H1 (cell line): ENCODE measurements around the gene DMRT1. TPM values are rescaled to one million over a fixed set of nuclear protein-coding genes. Genes with fewer than 3 reads are reported as not detected.

Experiments used
- CTCF ChIA-PET: fragments of 300-600 bp; sonication (Branson Sonifier 250); formaldehyde crosslinking; loops from one replicate; lab custom pipeline; 2021; ENCODE audit not compliant: partially characterized antibody; lab: Charles Lee
- POLR2A ChIA-PET: fragments of 300-600 bp; sonication (Branson Sonifier 250); formaldehyde crosslinking; loops from one replicate; lab custom pipeline; 2021; ENCODE audit warnings: inconsistent platforms; ENCODE audit not compliant: partially characterized antibody; lab: Charles Lee
- DNase-seq, 2 experiments: peaks; one replicate each; pipeline versions ENCODE4 v3.0.0 to v3.0.0-alpha.2; 2010 to 2022; ENCODE audit warnings: low spot score in 2 of 2, low read depth in 1 of 2, mixed read lengths in 1 of 2
- FAIRE-seq: peaks from 2 replicates; lab custom pipeline; 2011; peaks lifted over from hg19 to GRCh38; lab: Jason Lieb, UNC
- H2AFZ ChIP-seq: 2 replicates; pipeline ENCODE4 v1.8.1; 2012; ENCODE audit warnings: low read length, inconsistent platforms
- H2AK5ac ChIP-seq: 2 replicates; pipeline ENCODE4 v1.6.1; 2013; ENCODE audit warnings: low read depth, low read length
- H2BK120ac ChIP-seq: replicated peaks from 2 replicates; pipeline ENCODE3; 2013; ENCODE audit warnings: low read depth, low read length, inconsistent platforms
- H2BK12ac ChIP-seq: 2 replicates; pipeline ENCODE4 v1.6.1; 2013; ENCODE audit warnings: low read depth, low read length
- H2BK15ac ChIP-seq: 2 replicates; pipeline ENCODE4 v1.6.1; 2013; ENCODE audit warnings: low read length
- H2BK20ac ChIP-seq: 2 replicates; pipeline ENCODE4 v1.6.1; 2013; ENCODE audit warnings: low read length
- H2BK5ac ChIP-seq: 2 replicates; pipeline ENCODE4 v1.6.1; 2013; ENCODE audit warnings: low read depth, low read length
- H3K14ac ChIP-seq: 2 replicates; pipeline ENCODE4 v1.6.1; 2013; ENCODE audit warnings: inconsistent platforms; ENCODE audit not compliant: insufficient read length
- H3K18ac ChIP-seq: 2 replicates; pipeline ENCODE4 v1.6.1; 2013; ENCODE audit warnings: low read length; ENCODE audit errors: extremely low read depth
- H3K23ac ChIP-seq: 2 replicates; pipeline ENCODE4 v1.6.1; 2013; ENCODE audit warnings: inconsistent platforms; ENCODE audit not compliant: insufficient read length
- H3K23me2 ChIP-seq: 2 replicates; pipeline ENCODE4 v1.6.1; 2013; ENCODE audit warnings: low read depth, low read length
- H3K27ac ChIP-seq: 2 replicates; pipeline ENCODE4 v1.6.1; 2011; ENCODE audit warnings: low read depth, low read length, inconsistent platforms
- H3K27me3 ChIP-seq, 4 experiments: replicated peaks in 1 of 4; 1 replicate in 1 of 4; 2 replicates in 3 of 4; pipeline versions ENCODE4 v1.6.1 to v1.8.1; 2011 to 2013; ENCODE audit warnings: low read length in 3 of 4, mild to moderate bottlenecking in 3 of 4, inconsistent platforms in 2 of 4, mixed read lengths in 2 of 4, moderate library complexity in 1 of 4; ENCODE audit not compliant: control insufficient read depth in 3 of 4, insufficient read depth in 3 of 4; ENCODE audit errors: extremely low read depth in 1 of 4
- H3K36me3 ChIP-seq, 4 experiments: 2 replicates each; pipeline versions ENCODE4 v1.6.1 to v1.8.1; 2011 to 2013; ENCODE audit warnings: mild to moderate bottlenecking in 4 of 4, low read length in 3 of 4, moderate library complexity in 2 of 4, control low read depth in 1 of 4, inconsistent platforms in 1 of 4; ENCODE audit not compliant: insufficient read depth in 4 of 4, control insufficient read depth in 2 of 4
- H3K4ac ChIP-seq: replicated peaks from 2 replicates; pipeline ENCODE3; 2013; ENCODE audit warnings: low read length, low read depth, mixed read lengths, inconsistent platforms; ENCODE audit not compliant: insufficient read length
- H3K4me1 ChIP-seq, 4 experiments: replicated peaks in 1 of 4; 1 replicate in 1 of 4; 2 replicates in 3 of 4; pipeline versions ENCODE4 v1.6.1 to v1.8.1; 2011 to 2013; ENCODE audit warnings: low read length in 3 of 4, inconsistent platforms in 2 of 4, mixed read lengths in 1 of 4; ENCODE audit not compliant: insufficient read depth in 4 of 4, control insufficient read depth in 3 of 4
- H3K4me2 ChIP-seq, 2 experiments: 2 replicates each; pipeline versions ENCODE4 v1.6.1 to v1.8.1; 2011 to 2013; ENCODE audit warnings: low read depth in 2 of 2, low read length in 2 of 2, control low read depth in 1 of 2, inconsistent platforms in 1 of 2, mild to moderate bottlenecking in 1 of 2; ENCODE audit not compliant: insufficient read depth in 1 of 2
- H3K4me3 ChIP-seq, 4 experiments: fragments of 200-600, 300-600 bp in 1 of 4; sonication (generic), shearing (Covaris generic), sonication (Bioruptor Twin) in 1 of 4; 2 replicates each; pipeline versions ENCODE4 v1.5.1 to v1.8.1; 2011 to 2016; ENCODE audit warnings: low read length in 4 of 4, low read depth in 3 of 4, control low read depth in 2 of 4, inconsistent platforms in 2 of 4, mild to moderate bottlenecking in 2 of 4, mixed read lengths in 1 of 4, moderate library complexity in 1 of 4; ENCODE audit not compliant: insufficient read depth in 2 of 4; ENCODE audit errors: extremely low read depth in 1 of 4
- H3K56ac ChIP-seq: replicated peaks from 2 replicates; pipeline ENCODE3; 2013; ENCODE audit warnings: low read depth, mild to moderate bottlenecking, mixed read lengths, low read length, inconsistent platforms; ENCODE audit not compliant: insufficient read length
- H3K79me1 ChIP-seq: 2 replicates; pipeline ENCODE4 v1.6.1; 2013; ENCODE audit warnings: low read depth, low read length, control low read depth
- H3K79me2 ChIP-seq, 2 experiments: 2 replicates each; pipeline versions ENCODE4 v1.6.1 to v1.8.1; 2012 to 2013; ENCODE audit warnings: low read length in 2 of 2, mild to moderate bottlenecking in 2 of 2, inconsistent platforms in 1 of 2; ENCODE audit not compliant: insufficient read depth in 2 of 2, control insufficient read depth in 1 of 2
- H3K9ac ChIP-seq, 4 experiments: replicated peaks in 1 of 4; 1 replicate in 1 of 4; 2 replicates in 3 of 4; pipeline versions ENCODE4 v1.6.1 to v1.8.1; 2011 to 2013; ENCODE audit warnings: low read depth in 3 of 4, low read length in 3 of 4, control low read depth in 2 of 4, mild to moderate bottlenecking in 2 of 4, moderate library complexity in 2 of 4, inconsistent platforms in 1 of 4; ENCODE audit errors: extremely low read depth in 1 of 4
- H3K9me3 ChIP-seq, 2 experiments: 2 replicates each; pipeline versions ENCODE4 v1.6.1 to v1.8.1; 2012 to 2013; ENCODE audit warnings: mild to moderate bottlenecking in 2 of 2, moderate library complexity in 2 of 2, control low read depth in 1 of 2, inconsistent platforms in 1 of 2, low read depth in 1 of 2, low read length in 1 of 2, mixed read lengths in 1 of 2; ENCODE audit not compliant: insufficient read depth in 2 of 2
- H4K20me1 ChIP-seq, 2 experiments: replicated peaks in 1 of 2; 2 replicates each; pipeline versions ENCODE3 to v1.8.1; 2011 to 2013; ENCODE audit warnings: inconsistent platforms in 2 of 2, low read length in 2 of 2, mild to moderate bottlenecking in 1 of 2; ENCODE audit not compliant: insufficient read depth in 2 of 2, control insufficient read depth in 1 of 2
- H4K5ac ChIP-seq: 2 replicates; pipeline ENCODE4 v1.6.1; 2013; ENCODE audit warnings: low read length, low read depth, mixed read lengths, inconsistent platforms; ENCODE audit not compliant: insufficient read length
- H4K8ac ChIP-seq: 2 replicates; pipeline ENCODE4 v1.8.0; 2013; ENCODE audit warnings: mild to moderate bottlenecking, moderate library complexity, low read length, inconsistent platforms; ENCODE audit not compliant: insufficient read depth; ENCODE audit errors: extremely low read depth
- H4K91ac ChIP-seq: replicated peaks from 2 replicates; pipeline ENCODE3; 2013; ENCODE audit warnings: low read length, mixed read lengths, inconsistent platforms; ENCODE audit not compliant: insufficient read length
- ASH2L ChIP-seq: fragments of 200-600, 300-600 bp; sonication (generic); IDR thresholded peaks from one replicate; pipeline ENCODE4 v1.7.1; 2017; ENCODE audit warnings: low read length
- CHD2 ChIP-seq: IDR thresholded peaks from 2 replicates; pipeline ENCODE4 v1.6.1; 2012; ENCODE audit warnings: low read length, improper control_type of control experiment
- KDM4A ChIP-seq: IDR thresholded peaks from one replicate; pipeline ENCODE4 v1.7.1; 2012; ENCODE audit warnings: low read depth, mild to moderate bottlenecking, moderate library complexity, low read length, inconsistent platforms; ENCODE audit not compliant: severe bottlenecking
- KDM5A ChIP-seq: fragments of 200-600 bp; IDR thresholded peaks from 2 replicates; pipeline ENCODE4 v1.7.1; 2012; ENCODE audit warnings: mild to moderate bottlenecking, low read length, inconsistent platforms, mixed read lengths
- WGBS, 2 experiments: shearing (Covaris generic) in 1 of 2; methylation state at CpG; one replicate each; pipeline versions ENCODE4 v1.1.6 to v1.1.7; 2013 to 2015; ENCODE audit warnings: low lambda C conversion rate in 2 of 2, mixed read lengths in 2 of 2, inconsistent platforms in 1 of 2, low coverage in 1 of 2, missing lambda C conversion rate in 1 of 2; ENCODE audit not compliant: insufficient replicate concordance in 2 of 2, insufficient coverage in 1 of 2, insufficient read length in 1 of 2; ENCODE audit errors: extremely low coverage in 1 of 2, missing lambda C conversion rate in 1 of 2; 5-methylcytosine and 5-hydroxymethylcytosine counted together
- polyA plus RNA-seq, 7 experiments: library from polyadenylated mRNA; depleted of rRNA in 3 of 7; stranded (reverse) in 5 of 7; unstranded in 2 of 7; fragments of >200 nt in 5 of 7; fragments of 200-250 nt in 2 of 7; gene quantifications; 1 replicate in 5 of 7; 2 replicates in 1 of 7; 4 replicates in 1 of 7; pipeline versions ENCODE4 v1.2.1 to v1.2.3, GENCODE V29; 2011 to 2013; ENCODE audit warnings: missing spikeins in 2 of 7, mixed read lengths in 2 of 7
- total RNA-seq: library from RNA; stranded (reverse); fragmentation: NEBNext Ultra II Directional; extraction: Animal tissue kit (Norgen Biotek cat#: 25700); gene quantifications from 2 replicates; pipeline ENCODE4 v1.2.1, GENCODE V29; 2021

Gene DMRT1
- total and polyA plus RNA-seq, 2 of the 8 experiments (the other 6 are each of a cell fraction or from before 2014, with no cell fraction given): 0.15 TPM; not detected in 1

- H3K4ac ChIP-seq: peak overlapping the region; percentile 46
- no peak overlapping the region for H4K8ac ChIP-seq
- no peak overlapping the region for H3K9ac ChIP-seq
- H3K56ac ChIP-seq: no peak overlapping the region
- H4K5ac ChIP-seq: peak overlapping the region; percentile 70
- no peaks in the 10 kb centered on the region for H4K20me1 ChIP-seq
- WGBS, 2 experiments: 4% methylated on average over 10 of the region's 10 CpGs; no CpG with 5 or more reads in 1 of the 2 experiments
- no peaks in the 10 kb centered on the region for H3K9me3 ChIP-seq
- no peaks in the 10 kb centered on the region for H3K36me3 ChIP-seq
- ChIA-PET POLR2A (interaction anchor here (0.6 to 1.4 kb wide), 5 partner anchors 12 to 62 kb away, joined by 3 to 4 read pairs (median 3); no protein-coding TSS in a partner anchor), CTCF (interaction anchor here (0.6 to 4.1 kb wide), 18 partner anchors 8 to 151 kb away, joined by 3 to 54 read pairs (median 4); no protein-coding TSS in a partner anchor)
- FAIRE-seq (no peak), DNase-seq (peak; percentile 15 to 59)
- no peak overlapping the region; the same call in 1 of the 2 replicates for H3K27ac ChIP-seq
- H2BK12ac ChIP-seq: peak overlapping the region; percentile 80
- H3K79me1 ChIP-seq: no peaks in the 10 kb centered on the region
- peaks cover 0 to 13% (median 2%) of the 10 kb centered on the region in 4 experiments; a peak in 3 of 7 replicates for H3K4me1 ChIP-seq
- H2BK20ac ChIP-seq: peak overlapping the region; percentile 6; the same call in 1 of the 2 replicates
- H3K4me3 ChIP-seq: peak overlapping the region in 3 of 4 experiments; percentile 10 to 48 (median 29); a peak in 5 of 8 replicates
- no peak overlapping the region for H3K14ac ChIP-seq
- TF ChIP-seq KDM5A (no peak), ASH2L (peak; percentile 73), CHD2 (0 out of 2 replicates have a peak, but pooled peaks have one; percentile 20), KDM4A (peak; percentile 48)
- H3K27me3 ChIP-seq: no peaks in the 10 kb centered on the region; a peak in 2 of 7 replicates
- no peak overlapping the region for H3K23ac ChIP-seq
- no peak overlapping the region for H2BK120ac ChIP-seq
- no peak overlapping the region for H2AK5ac ChIP-seq
- H3K79me2 ChIP-seq: no peaks in the 10 kb centered on the region
- H2BK5ac ChIP-seq: peak overlapping the region; percentile 82; the same call in 1 of the 2 replicates
- H2AFZ ChIP-seq: peak overlapping the region; percentile 88
- H4K91ac ChIP-seq: peak overlapping the region; percentile 58
- peak overlapping the region; percentile 65 to 97 for H3K4me2 ChIP-seq
- no peak overlapping the region for H2BK15ac ChIP-seq
- H3K23me2 ChIP-seq: no peaks in the 10 kb centered on the region
- H3K18ac ChIP-seq: peak overlapping the region; percentile 62
Observed at GRCh38 chr9:908536-909205, 67.2 kb downstream of the DMRT1 start.
